GM18519 (cell line): ENCODE results near the gene EFCAB6.

ENCODE experiments used
- ATAC-seq: cut with Tn5 transposase; IDR thresholded peaks from one replicate; pipeline ENCODE4 v1.9.1; 2021; ENCODE audit warnings: mild to moderate bottlenecking, moderate library complexity; ENCODE audit not compliant: unreplicated experiment, low FRiP score

EFCAB6 gene

GRCh38 chr22:43643387-43643786, 168.7 kb downstream of the EFCAB6 start:
- no peak for ATAC-seq

- ATAC-seq, result no peak
These were observed 169.5 kb downstream of the EFCAB6 start for GRCh38 chr22:43642319-43643206.

DNA sequence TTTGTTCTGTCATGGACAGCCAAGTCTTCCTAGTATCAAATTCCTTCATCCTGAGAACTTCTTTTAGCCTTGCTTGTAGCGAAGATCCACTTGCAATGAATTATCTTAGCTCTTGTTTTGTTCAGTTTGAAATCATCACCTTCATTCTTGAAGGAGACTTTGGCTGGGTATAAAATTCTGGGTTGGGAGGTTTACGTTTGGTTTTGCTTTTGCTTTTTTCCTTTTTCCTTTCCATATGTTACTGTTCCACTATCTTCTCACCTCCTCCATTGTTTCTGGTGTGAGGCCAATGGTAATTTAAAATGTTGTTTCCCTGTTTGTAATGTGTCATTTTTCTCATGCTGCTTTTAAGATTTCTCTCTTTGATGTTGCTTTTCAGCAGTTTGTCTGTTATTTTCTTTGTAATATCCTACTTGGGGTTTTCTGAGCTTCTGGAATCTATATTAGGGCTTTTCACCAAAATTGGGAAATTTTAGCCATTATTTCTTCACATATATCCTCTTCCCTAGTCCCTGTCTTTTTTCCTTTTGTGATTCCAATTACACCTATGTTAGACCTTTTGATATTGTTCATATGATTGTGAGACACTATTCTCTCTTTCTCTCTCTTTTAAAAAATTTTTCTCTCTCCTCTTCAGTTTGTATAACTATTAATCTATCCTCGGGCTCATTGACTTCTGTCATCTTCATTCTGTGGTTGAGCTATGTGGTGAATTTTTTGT, 172.7 kb downstream of the EFCAB6 start:
- no peak for ATAC-seq

GRCh38 chr22:43637275-43638260, 174.5 kb downstream of the EFCAB6 start:
- no peak for ATAC-seq

DNA sequence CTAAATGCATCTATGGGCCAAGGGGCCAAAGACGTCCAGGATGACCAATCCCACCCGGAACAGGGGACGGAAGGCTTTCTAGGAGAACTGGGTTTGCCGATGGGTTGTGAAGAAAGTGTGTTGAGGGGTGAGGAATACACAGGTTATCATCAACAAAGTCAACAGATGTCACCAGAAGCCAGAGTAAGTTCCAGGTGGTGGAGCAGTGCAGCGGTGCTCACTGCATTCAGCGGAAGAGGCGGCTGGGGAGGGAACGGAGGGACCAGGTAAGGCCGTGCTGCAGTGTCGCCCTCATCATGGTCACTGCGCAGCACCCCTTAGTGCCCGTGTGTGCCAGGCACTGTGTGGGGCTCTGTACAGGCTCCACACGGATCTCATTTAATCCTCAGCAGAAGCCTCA, 176.0 kb downstream of the EFCAB6 start:
- ATAC-seq, result no peak

- no peak for ATAC-seq
These were observed 177.0 kb downstream of the EFCAB6 start for GRCh38 chr22:43635101-43635500.

DNA sequence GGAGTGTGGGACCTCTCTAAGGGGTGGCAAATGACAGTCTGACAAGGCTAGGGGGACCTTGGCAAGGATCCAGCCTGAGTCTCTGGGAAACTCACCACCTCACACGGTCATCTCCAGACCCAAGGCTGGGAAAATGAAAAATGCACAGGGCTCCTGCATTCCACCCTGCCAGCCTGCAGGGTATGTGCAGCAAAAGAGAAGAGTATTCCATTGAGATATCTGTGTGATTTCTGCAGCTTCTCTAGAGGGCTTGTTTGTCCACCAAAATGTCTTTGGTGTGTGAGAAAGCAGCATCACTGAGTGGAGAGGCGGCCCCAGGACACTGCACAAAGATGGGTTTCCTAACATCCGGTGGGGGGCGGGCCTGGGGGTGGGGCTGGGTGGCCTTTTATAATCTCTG, 177.8 kb downstream of the EFCAB6 start:
- ATAC-seq, result no peak

DNA sequence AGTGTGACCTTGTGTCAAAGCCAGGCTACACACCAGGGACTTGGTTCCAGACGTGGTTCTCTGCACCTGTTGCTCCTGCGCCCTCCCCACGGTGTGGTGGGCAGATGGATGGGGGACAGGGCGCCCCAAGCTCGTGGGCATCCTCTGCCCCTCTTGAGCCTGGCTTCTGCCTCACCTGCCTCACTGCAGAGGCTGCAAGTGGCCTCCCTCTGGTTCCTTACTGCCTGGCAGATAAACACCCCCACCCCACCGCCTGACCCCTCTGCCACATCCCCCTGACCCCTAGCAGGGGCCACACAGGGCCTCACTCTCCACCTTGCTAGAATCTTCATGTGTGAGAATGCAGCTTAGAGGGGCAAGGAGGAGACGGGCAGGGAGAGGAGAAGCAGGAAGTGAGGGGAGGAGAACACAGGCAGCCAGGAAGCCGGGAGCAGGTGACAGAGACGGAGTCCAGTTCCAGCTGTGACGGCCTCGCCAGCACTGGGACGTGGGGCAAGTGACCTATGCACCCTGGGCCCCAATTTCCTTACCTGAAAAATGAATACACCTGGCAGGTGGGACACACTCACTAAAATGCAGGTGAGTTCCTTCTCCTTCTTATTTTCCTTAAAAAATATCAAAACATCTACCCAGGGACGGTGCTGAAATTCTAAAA, 178.3 kb downstream of the EFCAB6 start:
- no peak for ATAC-seq

DNA sequence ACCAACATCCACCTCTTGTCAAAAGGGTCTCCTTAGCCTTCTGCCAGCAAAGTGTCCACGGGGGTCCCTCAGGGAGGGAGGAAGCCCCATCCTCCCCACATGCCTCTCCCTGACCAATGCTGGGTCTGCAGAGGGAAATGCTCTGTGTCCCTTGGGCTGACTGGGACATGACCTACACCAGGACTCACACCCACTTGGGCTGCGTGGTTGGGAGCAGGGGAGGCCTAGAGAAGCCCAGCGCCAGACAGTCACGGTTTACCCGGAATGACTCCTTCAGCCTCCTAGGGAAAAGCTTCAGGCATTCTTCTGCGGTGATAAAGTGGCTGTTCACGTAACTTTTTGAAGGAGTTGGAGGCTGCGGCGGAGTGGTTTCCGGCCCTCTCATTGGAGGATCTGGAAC, 180.3 kb downstream of the EFCAB6 start:
- no peak for ATAC-seq

DNA sequence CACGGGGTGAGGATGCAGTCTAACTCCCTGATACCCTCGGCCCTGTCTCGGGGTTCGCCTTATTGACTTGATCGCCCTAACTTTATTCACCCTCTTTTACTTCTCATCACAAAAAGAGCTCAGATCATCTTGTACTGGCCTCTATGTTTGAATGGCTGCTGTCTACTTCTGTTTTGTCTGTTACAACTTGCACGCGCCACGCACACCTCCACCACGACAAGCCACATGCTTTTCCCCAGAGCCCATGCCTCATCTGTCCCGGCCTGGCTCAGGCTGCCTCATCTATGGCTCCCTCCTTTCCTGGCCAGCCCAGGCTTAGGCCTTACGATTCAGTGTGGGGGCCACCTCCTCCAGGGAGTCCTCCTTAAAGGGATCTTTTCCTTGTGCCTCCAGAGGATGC, 180.9 kb downstream of the EFCAB6 start:
- ATAC-seq, result no peak

- no peak for ATAC-seq
These were observed 181.7 kb downstream of the EFCAB6 start for GRCh38 chr22:43630451-43630850.

- ATAC-seq, result no peak
These were observed 183.9 kb downstream of the EFCAB6 start for GRCh38 chr22:43628250-43628649.

DNA sequence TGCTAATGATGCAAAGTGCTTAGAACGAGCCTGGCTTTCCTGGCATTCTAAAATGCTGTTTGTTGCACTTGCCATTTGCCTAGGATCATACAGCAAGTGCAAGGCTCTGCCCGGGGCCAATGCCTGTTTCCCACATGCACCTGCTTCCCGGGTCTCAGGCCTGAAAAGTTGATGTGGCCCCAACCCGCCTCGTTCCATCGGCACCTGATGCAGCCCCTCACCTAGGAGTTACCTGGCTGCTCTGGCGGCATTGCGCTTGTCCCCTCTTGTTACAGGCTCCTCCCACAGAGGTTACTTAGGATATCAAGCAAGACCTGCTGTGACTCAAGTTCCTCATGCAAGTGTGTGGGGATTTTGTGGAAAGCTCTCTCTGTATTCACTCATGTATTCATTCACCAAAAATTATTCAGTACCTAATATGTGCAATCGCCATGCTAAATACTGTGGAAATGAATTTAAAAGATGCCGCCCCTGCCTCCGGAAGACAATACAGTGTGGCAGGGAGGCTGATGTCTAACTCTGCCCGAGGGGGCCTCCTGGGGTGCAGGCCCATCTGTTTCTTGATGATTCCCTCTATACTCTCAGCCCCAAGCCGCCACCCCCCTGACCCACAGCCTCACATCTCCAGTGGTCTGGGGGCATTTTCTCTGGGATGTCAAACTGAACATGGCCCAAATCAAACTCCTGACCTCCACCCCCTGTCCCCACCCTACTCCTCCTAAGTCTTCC, 184.5 kb downstream of the EFCAB6 start:
- ATAC-seq, result no peak

DNA sequence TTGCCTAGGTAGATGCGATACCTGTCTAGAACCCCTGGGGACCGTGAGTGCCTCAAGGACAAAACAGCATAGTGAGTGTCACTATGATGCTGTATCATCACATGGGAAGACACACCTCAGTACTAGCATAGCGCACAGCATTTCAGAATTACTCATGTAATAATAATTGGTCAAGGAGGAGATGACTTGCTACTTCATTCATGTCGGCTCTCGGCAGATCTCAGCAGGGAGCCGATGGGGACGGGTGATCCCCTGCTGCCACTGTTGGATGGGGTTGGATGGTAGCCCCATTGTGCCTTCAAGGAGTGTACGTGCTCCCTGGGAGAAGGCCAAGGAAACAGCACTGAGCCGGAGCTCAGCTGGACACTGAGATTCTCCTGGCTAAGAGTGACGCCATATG, 186.9 kb downstream of the EFCAB6 start:
- ATAC-seq, result no peak

DNA sequence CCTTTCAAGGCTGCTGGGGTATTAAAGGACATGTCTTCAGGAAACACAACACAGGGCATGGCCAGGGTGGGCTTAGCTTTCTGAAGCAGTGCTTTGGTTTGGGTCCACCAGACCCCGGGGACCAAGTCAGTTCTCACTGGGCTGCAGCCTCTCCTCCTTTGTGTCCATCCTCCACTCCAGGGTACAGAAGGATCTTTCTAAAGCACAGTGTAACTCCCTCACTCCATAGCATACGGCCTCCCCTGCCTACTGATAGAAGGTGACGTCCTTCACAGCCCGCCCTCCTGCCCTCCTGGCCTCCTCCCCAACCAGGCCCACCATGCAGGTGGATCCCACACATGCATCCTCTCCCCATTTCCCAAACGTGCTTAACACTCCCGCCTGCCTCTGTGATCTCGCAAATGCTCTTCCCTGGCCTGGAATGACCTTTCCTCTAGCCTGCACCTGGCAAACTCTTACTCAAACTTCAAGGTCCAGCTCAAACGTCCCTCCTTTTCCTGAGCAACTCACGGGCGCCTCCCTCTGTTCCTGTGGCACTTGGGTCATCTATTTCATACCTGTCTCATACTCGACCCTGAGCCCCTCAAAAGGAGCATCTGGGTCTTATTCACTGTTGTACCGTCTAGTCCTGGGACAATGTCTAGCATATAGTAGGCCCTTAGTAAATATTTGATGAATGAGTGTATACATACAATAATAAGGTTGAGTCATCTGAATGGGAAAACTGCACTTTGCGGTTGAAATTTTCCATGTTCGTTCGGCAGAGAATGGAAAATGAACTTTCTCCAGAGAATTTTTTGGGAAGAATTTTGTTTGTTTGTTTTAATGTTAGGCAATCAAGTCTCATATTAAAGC, 187.7 kb downstream of the EFCAB6 start:
- no peak for ATAC-seq

- no peak for ATAC-seq
These were observed 189.2 kb downstream of the EFCAB6 start for GRCh38 chr22:43622886-43623285.

DNA sequence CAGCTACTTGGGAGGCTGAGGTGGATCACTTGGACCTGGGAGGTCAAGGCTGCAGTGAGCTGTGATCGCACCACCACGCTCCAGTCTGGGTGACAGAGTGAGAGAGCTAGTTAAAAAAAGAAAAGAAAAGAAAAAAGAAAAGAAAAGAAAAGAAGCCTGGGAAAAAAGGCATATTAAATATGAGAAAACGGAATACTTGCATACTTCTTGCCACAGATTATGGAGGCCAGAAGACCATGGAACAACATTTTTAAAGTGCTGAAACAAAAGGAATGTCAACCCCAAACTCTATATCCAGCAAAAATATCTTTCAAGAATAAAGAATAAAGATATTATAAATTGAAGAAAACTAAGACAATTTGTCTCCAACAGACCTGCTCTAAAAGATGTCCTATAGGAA, 191.9 kb downstream of the EFCAB6 start:
- no peak for ATAC-seq

DNA sequence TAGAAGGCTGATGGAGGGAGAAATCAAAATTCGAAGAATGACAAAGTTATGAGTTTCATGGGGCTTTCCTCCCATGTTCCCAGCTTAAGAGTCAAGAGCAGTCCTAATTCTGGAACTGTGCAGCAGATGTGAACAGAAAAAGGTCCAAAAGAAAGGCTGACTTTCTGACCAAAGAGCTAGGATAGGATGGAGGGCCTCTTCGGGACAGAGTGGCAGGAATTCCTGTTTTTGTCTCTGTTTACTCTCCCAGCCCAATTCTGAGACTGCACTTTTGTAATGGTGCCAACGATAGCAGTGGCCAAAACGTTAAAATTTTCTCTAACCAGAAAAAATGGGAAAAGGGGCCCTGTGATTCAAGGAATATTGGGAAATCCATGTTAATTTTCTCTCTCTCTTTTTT, 193.6 kb downstream of the EFCAB6 start:
- ATAC-seq, result no peak

GRCh38 chr22:43616645-43617044, 195.5 kb downstream of the EFCAB6 start:
- no peak for ATAC-seq
